Loucy (cell line): ENCODE measurements around the gene ETS2.

Source experiments
- H2AFZ ChIP-seq: fragments of 200-600 bp; sonication (generic); 2 replicates; pipeline ENCODE4 v1.6.0; 2016; ENCODE audit warnings: antibody characterized with exemption, mild to moderate bottlenecking, low read length, moderate library complexity
- H3F3A ChIP-seq: fragments of 200-600 bp; 2 replicates; pipeline ENCODE4 v1.6.0; 2016; ENCODE audit warnings: antibody characterized with exemption, low read depth, mild to moderate bottlenecking
- H3K27me3 ChIP-seq: fragments of 200-600 bp; sonication (generic); 2 replicates; pipeline ENCODE4 v1.6.1; 2014; ENCODE audit warnings: low read length, mild to moderate bottlenecking; ENCODE audit not compliant: insufficient read depth, poor library complexity, severe bottlenecking
- H3K36me3 ChIP-seq: fragments of 200-600 bp; sonication (generic); 2 replicates; pipeline ENCODE4 v1.6.1; 2016; ENCODE audit warnings: low read length; ENCODE audit not compliant: insufficient read depth
- H3K4me1 ChIP-seq: fragments of 200-600 bp; sonication (generic); 2 replicates; pipeline ENCODE4 v1.5.1; 2014; ENCODE audit warnings: low read length, mild to moderate bottlenecking; ENCODE audit not compliant: insufficient read depth, poor library complexity, severe bottlenecking
- H3K4me2 ChIP-seq: fragments of 200-600 bp; sonication (generic); 2 replicates; pipeline ENCODE4 v1.6.0; 2014; ENCODE audit warnings: antibody characterized with exemption, low read length, low read depth, mild to moderate bottlenecking; ENCODE audit not compliant: poor library complexity, severe bottlenecking
- H3K4me3 ChIP-seq: fragments of 200-600 bp; sonication (generic); 2 replicates; pipeline ENCODE4 v1.5.1; 2014; ENCODE audit warnings: low read length, mild to moderate bottlenecking, mixed read lengths; ENCODE audit not compliant: poor library complexity, severe bottlenecking
- H3K79me2 ChIP-seq: fragments of 200-600 bp; sonication (generic); 2 replicates; pipeline ENCODE4 v1.6.1; 2014; ENCODE audit warnings: low read length; ENCODE audit not compliant: insufficient read depth
- H3K9ac ChIP-seq: fragments of 200-600 bp; sonication (generic); 2 replicates; pipeline ENCODE4 v1.6.0; 2014; ENCODE audit warnings: mild to moderate bottlenecking, low read depth, low read length, moderate library complexity; ENCODE audit not compliant: poor library complexity, severe bottlenecking
- H3K9me2 ChIP-seq: fragments of 200-600 bp; sonication (generic); replicated peaks from 2 replicates; pipeline ENCODE4 v1.6.1; 2016; ENCODE audit warnings: low read depth, low read length, mixed read lengths
- H3K9me3 ChIP-seq: fragments of 200-600 bp; sonication (generic); 2 replicates; pipeline ENCODE4 v1.6.1; 2014; ENCODE audit warnings: mild to moderate bottlenecking, antibody characterized with exemption, low read length, low read depth; ENCODE audit not compliant: insufficient read depth
- H4K20me1 ChIP-seq: fragments of 200-600 bp; sonication (generic); 2 replicates; pipeline ENCODE4 v1.6.0; 2014; ENCODE audit warnings: antibody characterized with exemption, low read length, mild to moderate bottlenecking; ENCODE audit not compliant: insufficient read depth, poor library complexity, severe bottlenecking
- CTCF ChIP-seq: fragments of 200-600 bp; sonication (generic); conservative IDR thresholded peaks from 2 replicates; pipeline ENCODE4 v1.5.1; 2014; ENCODE audit warnings: mild to moderate bottlenecking, antibody characterized with exemption, low read length
- EZH2phosphoT487 ChIP-seq: fragments of 200-600 bp; IDR thresholded peaks from 2 replicates; pipeline ENCODE4 v1.6.1; 2018; ENCODE audit warnings: antibody characterized with exemption, mild to moderate bottlenecking, moderate library complexity, borderline replicate concordance

ETS2 gene

GRCh38 chr21:38759413-38759812 is 46.3 kb upstream of the ETS2 start:
- Histone ChIP-seq H3F3A (no peaks in the 10 kb centered on the region; the same call in 1 of the 2 replicates), H3K4me2 (no peak overlapping the region), H3K4me1 (peaks cover 23% of the 10 kb centered on the region), H3K36me3 (no peaks in the 10 kb centered on the region), H3K79me2 (no peaks in the 10 kb centered on the region), H2AFZ (no peak overlapping the region), H4K20me1 (no peaks in the 10 kb centered on the region), H3K27me3 (no peaks in the 10 kb centered on the region), H3K9me3 (no peaks in the 10 kb centered on the region), H3K9me2 (no peaks in the 10 kb centered on the region), H3K4me3 (no peak overlapping the region), H3K9ac (no peak overlapping the region)
- TF ChIP-seq EZH2phosphoT487 (no peak), CTCF (no peak)

GRCh38 chr21:38760017-38760761 is 45.5 kb upstream of the ETS2 start:
- no peaks in the 10 kb centered on the region for H3K9me2 ChIP-seq
- no peaks in the 10 kb centered on the region for H3K36me3 ChIP-seq
- no peak overlapping the region for H3K4me2 ChIP-seq
- H4K20me1 ChIP-seq: no peaks in the 10 kb centered on the region
- no peaks in the 10 kb centered on the region for H3K9me3 ChIP-seq
- no peak overlapping the region for H3K9ac ChIP-seq
- peaks cover 16% of the 10 kb centered on the region for H3K4me1 ChIP-seq
- H3K27me3 ChIP-seq: no peaks in the 10 kb centered on the region
- no peak overlapping the region for H2AFZ ChIP-seq
- H3F3A ChIP-seq: no peaks in the 10 kb centered on the region; the same call in 1 of the 2 replicates
- no peaks in the 10 kb centered on the region for H3K79me2 ChIP-seq
- H3K4me3 ChIP-seq: no peak overlapping the region
- no peak for TF ChIP-seq CTCF
- TF ChIP-seq EZH2phosphoT487: no peak

GRCh38 chr21:38760762-38761155 is 45.0 kb upstream of the ETS2 start:
- no peaks in the 10 kb centered on the region for H3K27me3 ChIP-seq
- no peak overlapping the region for H3K4me2 ChIP-seq
- H3K9ac ChIP-seq: no peak overlapping the region
- no peaks in the 10 kb centered on the region for H3K79me2 ChIP-seq
- no peaks in the 10 kb centered on the region for H3K9me2 ChIP-seq
- H3K4me3 ChIP-seq: no peak overlapping the region
- H2AFZ ChIP-seq: no peak overlapping the region
- no peak for TF ChIP-seq CTCF
- TF ChIP-seq EZH2phosphoT487: no peak
- H3K4me1 ChIP-seq: peaks cover 11% of the 10 kb centered on the region
- no peaks in the 10 kb centered on the region for H3K36me3 ChIP-seq
- no peaks in the 10 kb centered on the region for H3K9me3 ChIP-seq
- no peaks in the 10 kb centered on the region for H3F3A ChIP-seq
- no peaks in the 10 kb centered on the region for H4K20me1 ChIP-seq
